NCI-H2081 (cell line): Measurements from ENCODE around the gene NQO2.
"Not testable (repeated sequence)": the region's sequence is repeated elsewhere in the genome, so short reads cannot be mapped to it uniquely, and the experiment has no call there.

Experiments used
- DNase-seq, 2 experiments: peaks; one replicate each; lab custom pipeline; 2025; lab: John Stamatoyannopoulos, UW

NQO2 gene

GRCh38 chr6:2970034-2970685 lies 29.5 kb upstream of the NQO2 start:
- no peak for DNase-seq

DNA sequence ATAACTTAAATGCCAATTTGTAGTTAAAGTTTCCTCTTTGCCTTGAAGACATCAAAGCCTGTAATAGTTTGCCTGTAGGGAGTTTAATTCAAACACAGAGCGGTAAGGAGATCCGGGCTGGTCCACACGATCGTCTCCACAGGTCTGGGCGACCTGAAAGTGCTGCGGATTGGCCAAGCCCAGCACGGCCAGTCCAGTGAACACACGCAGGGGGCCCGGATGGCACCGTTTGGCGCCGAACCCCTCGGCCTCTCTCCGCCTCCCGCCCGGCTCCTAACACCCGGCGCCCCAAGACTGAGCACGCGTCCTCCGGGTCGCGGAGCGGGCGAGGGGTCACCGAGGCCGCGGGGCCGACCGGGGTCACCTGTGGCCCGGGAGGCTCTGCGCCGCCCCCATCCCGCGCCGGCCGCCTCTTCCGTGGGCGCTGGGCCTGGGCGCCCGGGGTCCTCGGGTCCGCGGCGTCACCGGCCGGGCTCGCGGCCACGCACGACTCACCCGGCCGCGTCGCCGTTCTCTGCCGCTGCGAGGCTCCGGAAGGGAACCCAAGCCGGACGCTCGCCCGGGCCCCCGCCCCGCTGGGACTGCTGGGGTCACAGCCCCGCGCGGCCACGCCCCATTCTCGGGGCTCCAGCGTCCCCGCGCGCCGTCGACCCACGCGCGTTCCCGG lies 28.8 kb upstream of the NQO2 start:
- DNase-seq, result no peak

DNA sequence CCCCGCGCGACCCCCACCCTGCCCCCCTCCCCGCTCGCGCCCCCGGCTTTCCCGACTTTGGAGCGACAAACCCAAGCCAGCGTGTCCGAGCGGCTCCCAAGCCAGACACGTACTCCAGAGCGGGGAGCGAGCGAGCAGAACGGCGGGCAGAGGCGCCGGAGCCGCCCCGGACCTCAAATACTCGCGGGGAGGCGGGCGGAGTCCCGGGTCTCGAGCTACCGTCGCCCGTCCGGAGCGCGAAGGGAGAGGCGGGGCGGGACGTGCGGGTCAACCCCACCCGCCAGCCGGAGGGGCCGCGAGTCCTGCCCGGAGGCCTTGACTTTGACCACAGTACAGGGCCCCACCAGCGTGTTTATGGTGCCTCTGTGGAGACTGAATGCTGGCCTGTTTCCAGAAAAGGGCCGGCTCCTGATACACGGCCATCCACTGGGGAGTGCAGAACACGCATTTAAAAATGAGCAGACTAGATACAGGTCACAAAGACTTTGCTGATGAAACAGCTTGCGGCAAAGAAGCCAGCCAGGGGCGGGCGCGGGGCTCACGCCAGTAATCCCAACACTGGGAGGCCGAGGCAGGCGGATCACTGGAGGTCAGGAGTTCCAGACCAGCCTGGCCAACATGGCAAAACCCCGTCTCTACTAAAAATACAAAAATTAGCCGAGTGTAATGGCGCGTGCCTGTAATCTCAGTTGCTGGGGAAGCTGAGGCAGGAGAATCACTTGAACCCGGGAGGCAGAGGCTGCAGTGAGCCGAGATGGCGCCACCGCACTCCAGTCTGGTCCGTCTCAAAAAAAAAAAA lies 28.1 kb upstream of the NQO2 start, which contains the start of gene SERPINB6:
Gene SERPINB6, minus strand, starts transcription at position 148 of the 799 bp plus-strand sequence. CDS start 12,235 bp downstream, outside the sequence.
- peak in 1 of 2 experiments; percentile 27 for DNase-seq

- not testable (repeated sequence) for DNase-seq
Measured at GRCh38 chr6:2972219-2972487, 27.5 kb upstream of the NQO2 start.

DNA sequence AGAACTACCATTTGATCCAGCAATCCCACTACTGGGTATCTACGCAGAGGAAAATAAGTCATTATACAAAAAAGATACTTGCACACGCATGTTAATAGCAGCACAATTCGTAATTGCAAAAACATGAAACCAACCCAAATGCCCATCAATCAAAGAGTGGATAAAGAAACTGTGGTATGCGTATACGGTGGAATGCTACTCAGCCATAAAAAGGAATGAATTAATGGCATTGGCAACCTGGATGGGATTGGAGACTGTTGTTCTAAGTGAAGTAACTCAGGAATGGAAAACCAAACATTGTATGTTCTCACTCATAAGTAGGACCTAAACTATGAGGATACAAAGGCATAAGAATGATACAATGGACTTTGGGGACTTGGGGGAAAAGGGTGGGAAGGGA lies 27.0 kb upstream of the NQO2 start:
- not testable (repeated sequence) for DNase-seq

GRCh38 chr6:2973180-2973579 lies 26.5 kb upstream of the NQO2 start:
- not testable (repeated sequence) for DNase-seq

DNA sequence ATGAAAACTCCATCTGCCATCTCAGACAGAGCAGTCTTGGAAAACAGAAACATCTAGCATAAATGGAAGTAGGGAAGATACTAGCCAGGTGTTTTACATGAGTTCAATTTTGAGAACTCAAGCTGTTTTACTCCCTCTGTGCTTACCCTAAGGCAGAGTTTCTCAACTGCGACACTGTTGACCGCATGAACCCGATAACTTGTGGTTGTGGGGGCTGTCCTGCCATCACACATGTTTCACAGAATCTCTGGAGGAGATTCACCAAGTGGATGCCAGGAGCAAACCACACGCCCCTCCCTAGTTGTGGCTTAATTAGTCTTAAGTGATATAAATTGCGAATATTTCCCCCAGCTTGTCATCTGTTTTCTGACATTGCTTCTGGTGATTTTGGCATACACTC lies 26.0 kb upstream of the NQO2 start:
- DNase-seq, result no peak

DNA sequence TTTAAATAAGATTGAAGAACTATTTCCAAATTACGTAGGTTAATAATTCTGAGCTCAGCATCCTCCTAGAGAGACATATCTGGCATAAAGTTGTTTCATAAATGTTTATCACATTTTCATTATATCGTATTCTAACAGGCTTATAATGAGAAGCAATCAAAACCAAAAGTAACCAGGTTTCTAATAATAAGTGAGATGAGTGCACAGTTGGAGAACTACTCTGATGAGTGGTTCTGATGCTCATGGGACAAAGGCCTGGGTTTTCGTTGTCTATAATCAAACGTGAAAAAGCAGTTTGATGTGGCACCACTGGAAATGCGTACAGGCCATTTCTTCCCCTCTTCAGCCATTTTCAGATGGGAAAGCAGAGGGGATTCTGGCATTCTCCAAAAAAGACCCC lies 23.6 kb upstream of the NQO2 start:
- no peak for DNase-seq

DNA sequence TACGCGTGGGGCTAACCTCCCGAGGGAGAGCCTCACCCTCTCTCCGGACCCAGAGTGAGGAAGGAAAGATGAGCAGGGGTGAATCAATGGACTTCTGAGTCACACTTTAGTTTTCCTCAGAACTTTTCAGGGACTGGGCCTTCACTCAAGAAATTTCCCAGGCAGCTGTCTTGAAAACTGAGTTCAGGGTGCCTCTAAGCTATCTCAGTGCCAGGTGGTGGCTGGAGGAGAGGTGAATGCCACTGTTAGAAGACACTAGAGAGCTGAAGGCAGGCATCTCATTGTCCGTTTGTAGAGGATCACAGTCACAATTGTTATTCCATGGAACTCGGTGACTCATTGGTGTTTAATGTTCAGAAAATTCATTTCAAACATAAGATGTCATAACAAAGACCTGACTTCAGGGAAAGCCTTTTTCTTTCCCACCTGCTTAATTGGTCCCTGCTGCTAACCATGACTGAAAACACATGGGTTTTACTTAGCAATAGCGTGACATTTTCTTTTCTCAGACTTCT lies 23.1 kb upstream of the NQO2 start:
- DNase-seq, result no peak

DNA sequence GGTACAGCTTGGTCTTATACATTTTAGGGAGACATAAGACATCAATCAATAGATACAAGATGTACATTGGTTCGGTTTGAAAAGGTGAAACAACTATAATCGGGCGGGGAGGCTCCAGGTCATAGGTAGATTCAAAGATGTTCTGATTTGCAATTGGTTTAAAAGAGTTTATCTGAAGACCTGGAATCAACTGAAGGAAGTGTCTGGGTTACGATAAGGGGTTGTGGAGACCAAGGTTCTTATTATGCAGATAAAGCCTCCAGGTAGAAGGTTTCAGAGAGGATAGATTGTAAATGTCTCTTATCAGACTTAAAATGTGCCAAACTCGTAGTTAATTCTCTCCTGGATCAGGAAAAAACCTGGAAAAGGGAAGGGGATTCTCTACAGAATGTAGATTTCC lies 22.4 kb upstream of the NQO2 start:
- no peak for DNase-seq

DNA sequence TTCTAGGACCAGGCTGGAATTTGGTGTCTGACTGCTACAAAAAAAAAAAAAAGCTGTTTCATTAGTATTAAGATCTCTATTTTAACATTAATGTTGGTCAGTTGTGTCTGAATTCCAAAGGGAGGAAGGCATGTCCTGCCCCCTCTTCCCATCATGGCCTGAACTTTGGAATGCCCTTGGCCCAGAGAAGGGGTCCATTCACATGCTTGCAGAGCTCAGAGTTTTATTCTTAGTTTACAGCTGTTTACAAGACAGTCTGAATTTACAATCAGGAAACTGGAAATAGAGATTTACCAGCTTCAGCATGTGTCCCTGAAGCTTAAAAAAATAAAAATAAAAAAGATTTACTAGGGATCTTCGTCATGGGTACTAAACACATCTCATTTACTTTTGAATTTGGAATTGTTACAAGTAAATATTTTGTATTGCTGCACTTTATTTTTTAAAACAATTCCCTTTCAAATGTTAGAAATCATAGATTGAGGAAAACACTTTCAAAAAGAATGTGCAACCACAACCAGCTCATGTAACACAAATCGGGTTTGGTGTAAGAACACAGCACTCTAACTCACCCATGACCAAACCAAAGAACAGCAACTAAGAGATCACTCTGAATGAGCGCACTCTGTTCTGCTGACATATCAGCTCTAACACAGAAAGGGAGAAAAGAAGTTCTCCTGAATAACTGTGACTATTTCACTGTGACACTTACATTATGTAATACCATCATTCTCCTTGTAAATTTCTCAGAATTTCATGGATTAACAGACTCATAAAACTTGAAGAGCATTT lies 21.7 kb upstream of the NQO2 start:
- no peak for DNase-seq

DNA sequence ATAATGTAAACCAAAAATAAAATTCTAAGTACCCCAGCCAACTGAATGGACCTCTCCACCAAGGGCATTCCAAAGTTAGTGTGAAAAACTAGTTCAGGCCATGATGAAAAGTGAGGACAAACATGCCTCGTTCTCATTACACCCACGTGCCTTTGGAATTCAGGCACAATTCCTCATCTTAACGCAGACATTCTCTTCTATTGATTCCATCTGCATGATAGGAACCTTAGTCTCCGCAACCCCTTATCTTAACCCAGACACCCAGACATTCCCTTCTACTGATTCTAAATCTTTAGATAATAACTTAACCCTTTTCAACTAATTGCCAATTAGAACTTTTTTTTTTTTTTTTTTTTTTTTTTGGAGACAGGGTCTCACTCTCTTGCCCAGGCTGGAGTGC lies 20.8 kb upstream of the NQO2 start:
- DNase-seq, result no peak

DNA sequence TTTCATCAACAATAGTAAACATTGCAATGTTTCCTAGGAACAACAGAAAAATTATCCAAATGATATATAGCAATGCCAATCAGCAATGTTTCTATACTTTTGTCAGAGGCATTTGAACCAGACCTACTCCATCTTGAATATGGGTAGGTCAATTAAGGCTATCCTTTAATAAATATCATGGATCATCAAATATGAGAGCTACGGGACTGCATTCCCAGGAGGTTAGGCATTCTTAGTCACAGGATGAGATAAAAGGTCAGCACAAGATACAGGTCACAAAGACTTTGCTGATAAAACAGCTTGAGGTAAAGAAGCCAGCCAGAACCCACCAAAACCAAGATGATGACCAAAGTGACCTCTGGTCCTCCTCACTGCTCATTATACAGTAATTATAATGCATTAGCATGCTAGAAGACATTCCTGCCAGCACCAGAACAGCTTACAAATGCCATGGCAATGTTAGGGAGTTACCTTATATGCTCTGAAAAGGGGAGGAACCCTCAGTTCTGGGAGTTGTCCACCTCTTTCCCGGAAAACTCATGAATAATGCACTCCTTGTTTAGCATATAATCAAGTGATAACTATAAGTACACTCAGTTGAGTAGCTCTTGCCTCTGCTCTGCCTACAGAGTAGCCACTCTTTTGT lies 19.8 kb upstream of the NQO2 start:
- no peak for DNase-seq

GRCh38 chr6:2980465-2980855 lies 19.2 kb upstream of the NQO2 start:
- DNase-seq, result no peak

DNA sequence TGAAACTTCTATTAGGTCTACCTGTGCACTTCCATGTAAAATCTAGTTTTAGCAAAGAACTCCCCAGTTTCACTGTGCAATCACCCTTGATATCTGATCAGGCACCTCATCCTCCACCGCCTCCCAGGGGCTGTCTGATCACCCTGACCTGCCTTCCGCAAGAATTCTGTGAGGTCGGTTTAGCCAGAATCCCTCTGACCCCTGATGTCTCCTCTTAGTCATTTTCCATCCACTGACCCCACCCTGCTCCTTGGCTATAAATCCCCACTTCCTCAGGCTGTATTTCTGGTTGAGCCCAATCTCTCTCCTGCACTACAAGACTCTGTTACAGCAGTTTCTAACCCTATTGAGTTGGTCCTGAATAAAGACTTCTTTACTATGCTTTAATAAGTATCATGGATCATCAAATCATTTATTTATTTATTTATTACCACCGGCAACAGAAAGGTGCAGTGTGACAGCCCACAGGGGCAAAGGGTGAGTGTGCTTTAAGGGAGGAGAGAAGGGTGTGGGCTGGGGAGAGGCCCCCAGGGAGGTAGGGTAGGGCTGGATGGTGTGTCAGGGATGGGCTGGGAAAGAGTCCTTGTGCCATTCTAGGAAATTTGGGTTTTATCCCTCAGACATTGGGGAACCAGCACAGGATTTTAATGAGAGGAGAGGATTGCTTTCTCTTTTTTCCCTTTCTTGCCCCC lies 17.1 kb upstream of the NQO2 start:
- DNase-seq, result no peak

GRCh38 chr6:2984738-2985406 lies 14.8 kb upstream of the NQO2 start:
- DNase-seq, result no peak

GRCh38 chr6:2986722-2987221 lies 12.9 kb upstream of the NQO2 start:
- DNase-seq, result peak; percentile 14 to 60

DNA sequence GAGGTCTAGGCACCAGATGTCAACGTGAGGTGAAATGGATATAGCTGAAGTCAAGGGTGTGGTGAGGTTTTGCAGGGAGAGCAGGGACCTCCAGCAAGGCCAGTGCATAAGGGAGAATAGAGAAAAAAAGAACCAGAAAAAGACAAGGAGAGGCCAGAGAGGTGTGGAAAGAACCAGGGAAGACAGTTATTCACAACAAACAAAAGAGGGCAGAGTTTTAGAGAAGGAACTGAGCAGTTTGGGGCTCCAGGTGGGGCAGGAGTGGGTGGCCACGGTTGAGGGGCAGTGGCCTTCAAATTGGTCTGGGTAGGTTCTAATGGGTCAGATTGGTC lies 11.6 kb upstream of the NQO2 start:
- no peak for DNase-seq

- peak; percentile 75 to 79 for DNase-seq
Measured at GRCh38 chr6:2988426-2989331, 11.0 kb upstream of the NQO2 start.
